KBM-7 (cell line): ENCODE data around the gene PKIB.
A peak's percentile ranks its signal among the peaks of the same experiment; 100 is the strongest.
"Not testable (repeated sequence)": the region's sequence is repeated elsewhere in the genome, so short reads cannot be mapped to it uniquely, and the experiment has no call there.

ENCODE experiments used
- DNase-seq: peaks from one replicate; pipeline ENCODE4 v3.0.0-alpha.2; 2015
- in situ Hi-C: fragments of 300-500 bp; cut with MboI; formaldehyde crosslinking; loops from 2 replicates; pipeline ENCODE4 v1.14.3; 2020; ENCODE audit warnings: low sequenced_read_pairs, low pct_unique_long_range_greater_than_20kb, mixed read lengths

The PKIB gene, protein sequence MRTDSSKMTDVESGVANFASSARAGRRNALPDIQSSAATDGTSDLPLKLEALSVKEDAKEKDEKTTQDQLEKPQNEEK

DNA sequence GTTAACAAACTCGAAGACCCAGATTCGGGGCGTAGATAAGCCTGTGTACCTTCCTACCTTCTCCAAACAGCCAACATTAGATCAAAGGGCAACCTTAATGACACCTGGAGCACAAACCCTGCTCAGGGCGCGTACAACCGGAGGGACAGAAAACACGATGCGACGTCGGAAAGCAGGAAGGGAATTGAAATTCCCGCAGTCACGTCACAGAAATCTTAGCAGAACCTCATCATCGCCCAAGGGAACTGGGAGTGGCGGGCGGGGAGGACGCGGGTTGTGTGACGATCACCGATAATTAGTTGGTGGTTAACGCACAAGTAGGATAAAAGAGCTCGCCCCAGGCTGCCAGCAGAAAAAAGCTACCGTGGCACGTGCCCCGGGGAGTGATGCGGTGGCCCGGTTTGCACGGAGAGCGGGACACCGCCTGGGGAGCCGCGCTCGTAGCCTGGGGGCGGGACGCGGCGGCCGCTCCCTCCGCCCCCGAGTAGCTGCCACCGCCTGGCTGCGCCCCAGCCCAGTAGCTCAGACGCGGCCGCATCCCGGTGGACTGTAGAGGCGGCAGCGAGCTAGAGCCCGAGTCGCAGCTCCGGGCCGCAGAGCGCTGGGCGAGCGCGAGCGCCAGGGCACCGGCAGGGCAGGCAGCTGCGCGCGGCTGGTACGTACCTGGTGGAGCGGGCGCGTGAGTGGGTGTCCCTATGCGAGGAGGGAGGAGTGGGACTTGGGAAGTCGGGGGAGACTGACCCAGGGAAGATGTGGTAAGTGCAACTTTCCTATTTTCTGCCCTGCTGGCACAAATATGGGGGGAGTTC is at the start of gene PKIB:
Gene PKIB (plus strand): TSS at position 525 of the 809 bp plus-strand sequence. CDS start 107,390 bp downstream, outside the sequence.
- peak; percentile 83 for DNase-seq
- in situ Hi-C loops, result no loop called here

DNA sequence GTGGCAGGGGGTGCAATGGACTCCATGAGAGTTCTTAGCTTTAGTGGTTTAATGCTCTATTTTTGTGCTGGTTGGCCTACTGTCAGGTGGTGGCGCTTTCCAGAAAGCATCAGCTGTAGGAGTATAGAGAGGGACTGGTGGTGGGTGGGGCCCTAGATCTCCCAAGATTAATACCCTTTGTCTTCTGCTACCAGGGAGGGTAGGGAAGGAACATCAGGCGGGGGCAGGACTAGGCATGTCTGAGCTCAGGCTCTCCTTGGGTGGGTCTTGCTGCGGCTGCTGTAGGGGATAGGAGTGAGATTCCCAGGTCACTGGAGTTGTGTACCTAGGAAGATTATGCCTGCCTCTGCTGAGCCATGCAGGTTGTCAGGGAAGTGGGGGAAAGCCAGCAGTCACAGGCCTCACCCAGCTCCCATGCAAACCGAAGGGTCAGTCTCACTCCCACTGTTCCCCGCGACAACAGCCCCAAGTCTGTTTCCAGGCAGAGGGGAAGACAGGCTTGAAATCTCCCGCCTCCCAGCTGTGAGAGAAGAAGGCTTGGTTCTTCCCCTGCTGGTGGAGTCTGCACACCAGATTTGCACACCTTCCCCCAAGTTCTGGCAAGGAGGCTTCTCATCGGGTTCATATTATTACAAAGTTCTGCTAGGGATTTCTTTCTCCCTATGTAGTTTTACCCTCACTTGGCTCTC is 46.7 kb upstream of the PKIB start:
- DNase-seq, result no peak
- in situ Hi-C loops, result no loop called here

DNA sequence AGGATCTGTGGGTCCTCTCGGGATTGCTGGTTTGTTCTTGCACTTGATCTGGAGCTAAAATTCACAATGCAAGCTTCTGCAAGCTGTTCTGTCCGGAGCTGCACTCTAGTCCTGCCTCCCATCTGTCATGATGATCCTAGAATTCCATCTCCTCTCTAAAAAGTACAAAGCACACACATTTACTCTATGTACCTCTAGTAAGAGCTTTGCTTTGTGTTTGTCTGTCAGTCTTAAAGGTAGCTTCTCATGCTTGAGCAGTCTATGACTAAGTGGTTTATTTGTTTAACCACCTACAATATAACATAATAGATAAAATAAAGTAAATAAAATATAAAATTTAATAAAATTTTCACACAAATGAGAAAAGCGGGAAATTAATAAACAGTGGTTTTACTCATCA is 46.0 kb upstream of the PKIB start:
- in situ Hi-C loops, result no loop called here
- no peak for DNase-seq

DNA sequence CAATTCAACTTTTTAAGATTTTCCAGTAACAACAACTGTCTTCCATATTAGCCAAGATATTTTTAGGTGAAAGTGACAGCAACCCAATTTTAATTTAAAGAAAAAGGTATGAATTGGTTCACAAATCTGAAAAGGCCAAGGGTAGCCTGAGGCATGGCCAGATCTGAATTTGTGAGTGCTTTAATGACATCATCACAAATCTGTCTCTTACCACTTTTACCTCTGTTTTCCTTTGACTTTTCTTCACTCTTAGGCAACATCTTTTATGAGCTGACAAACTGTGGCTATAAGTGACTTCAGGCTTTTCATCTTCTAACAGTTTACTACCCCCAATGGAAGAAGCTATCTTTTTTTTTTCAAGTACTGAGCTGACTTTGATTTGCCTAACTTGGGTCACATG is 44.5 kb upstream of the PKIB start:
- DNase-seq, result no peak
- in situ Hi-C loops, result no loop called here

DNA sequence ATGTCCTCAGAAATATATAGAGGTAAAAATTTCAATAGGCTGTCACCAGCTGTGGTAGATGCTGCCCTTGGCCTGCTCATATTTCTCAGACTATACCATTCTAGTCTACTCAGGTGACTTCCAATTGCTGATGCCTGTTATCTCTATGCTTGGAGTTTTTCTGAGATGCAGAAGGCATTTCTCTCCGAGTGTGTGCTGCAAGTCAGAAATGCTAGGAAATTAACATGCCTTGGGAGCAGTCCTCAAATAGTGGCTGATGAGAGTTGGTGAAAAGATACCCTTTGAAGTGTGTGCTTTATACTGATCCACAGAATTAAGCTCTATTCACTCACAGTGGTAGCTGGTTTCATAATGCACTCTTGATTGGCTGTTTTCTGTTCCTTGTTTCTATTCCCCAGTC is 43.2 kb upstream of the PKIB start:
- in situ Hi-C loops, result no loop called here
- no peak for DNase-seq

DNA sequence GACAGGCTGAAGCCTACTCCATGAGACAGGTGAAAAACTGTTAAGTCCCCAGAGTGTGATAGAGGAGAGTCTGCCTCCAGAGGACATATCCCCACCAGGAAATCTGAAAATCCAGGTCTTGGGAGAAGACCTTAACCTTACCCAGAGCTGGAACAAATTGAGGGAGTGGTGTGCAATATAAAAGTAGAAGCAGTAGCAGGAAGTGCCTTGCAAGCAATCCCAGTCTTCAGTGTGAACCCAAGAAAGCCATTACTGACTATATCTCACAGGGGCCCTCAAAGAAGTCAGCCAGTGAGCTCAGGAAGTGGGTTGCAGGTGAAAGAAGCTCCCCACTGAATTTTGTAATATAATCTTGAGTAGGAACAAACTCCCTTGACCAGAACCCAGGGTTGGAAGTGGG is 41.9 kb upstream of the PKIB start:
- in situ Hi-C loops, result no loop called here
- no peak for DNase-seq

DNA sequence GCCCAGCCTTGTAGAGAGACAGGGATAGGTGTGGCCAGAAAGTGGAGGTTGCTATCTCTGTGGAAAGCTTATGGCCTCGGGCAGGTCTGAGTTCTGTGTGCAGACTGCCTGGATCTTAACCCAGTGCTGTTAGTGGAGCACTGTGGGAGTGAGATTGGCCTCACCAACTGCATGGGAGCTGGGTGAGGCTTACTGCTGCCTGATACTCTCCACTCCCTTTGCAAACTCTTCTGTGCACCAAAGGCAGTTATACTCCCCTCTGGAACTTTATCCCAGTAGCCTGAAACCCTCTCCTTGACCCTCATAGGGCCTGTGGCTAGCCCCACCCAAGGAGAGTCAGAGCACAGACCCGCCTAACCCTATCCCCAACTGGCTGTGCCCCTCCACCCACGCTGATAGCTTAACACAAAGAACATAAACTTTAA is 41.4 kb upstream of the PKIB start:
- in situ Hi-C loops, result no loop called here
- no peak for DNase-seq

DNA sequence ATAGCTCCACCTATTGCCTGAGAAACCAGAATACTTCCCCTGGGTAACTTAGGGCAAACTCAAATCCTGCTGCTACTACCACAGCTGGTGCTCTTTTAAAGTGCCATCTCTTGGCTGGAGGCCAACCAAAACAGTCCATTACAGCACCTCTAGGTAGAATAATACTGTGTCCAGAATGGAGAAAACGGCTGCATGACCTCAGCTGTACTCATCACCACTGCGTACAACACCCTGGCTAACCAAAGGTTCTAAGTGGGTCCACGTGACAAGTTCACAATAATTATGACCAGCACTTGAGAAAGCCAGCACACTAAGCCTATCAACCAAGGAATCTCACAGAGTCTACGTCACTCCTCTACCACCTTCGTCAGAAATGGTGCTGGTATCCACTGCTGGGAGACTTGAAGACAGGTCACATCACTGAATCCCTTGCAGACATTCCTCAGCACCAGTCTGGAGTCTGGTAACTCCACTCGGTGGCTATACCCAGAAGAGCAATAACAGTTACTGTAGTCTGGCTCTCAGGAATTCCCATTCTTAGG is 40.9 kb upstream of the PKIB start:
- in situ Hi-C loops, result no loop called here
- no peak for DNase-seq

DNA sequence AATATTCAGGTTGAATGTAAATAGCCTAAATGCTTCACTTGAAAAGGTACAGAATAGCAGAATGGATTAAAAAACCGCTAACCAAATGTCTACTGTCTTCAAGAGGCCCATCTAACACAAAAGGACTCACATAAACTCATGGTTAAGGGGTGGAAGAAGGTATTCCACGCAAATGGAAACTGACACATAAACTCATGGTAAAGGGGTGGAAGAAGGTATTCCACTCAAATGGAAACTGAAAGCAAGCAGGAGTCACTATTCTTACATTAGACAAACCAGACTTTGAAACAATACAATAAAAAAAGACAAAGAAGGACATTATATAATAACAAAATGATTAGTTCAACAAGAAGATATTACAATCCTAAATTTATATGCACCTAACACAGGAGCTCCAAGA is 38.3 kb upstream of the PKIB start:
- in situ Hi-C loops, result no loop called here
- no peak for DNase-seq

DNA sequence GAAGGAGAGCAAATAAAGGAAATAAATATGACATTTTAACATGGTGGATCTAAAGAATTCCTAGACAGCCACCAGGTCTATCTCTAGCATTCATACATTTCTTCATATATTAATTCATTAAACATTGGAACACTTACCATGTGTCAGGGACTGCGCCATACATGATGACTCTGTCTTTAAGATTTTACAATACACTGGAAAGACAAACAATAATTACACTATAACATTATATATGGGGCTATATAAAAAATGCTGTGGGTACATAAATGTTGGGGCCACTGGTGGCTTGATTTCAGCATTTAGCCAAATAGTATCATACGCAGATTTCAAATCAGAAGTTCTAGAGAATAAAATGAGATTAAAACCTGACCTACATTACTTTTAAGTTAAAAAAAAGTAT is 33.3 kb upstream of the PKIB start:
- DNase-seq, result no peak
- in situ Hi-C loops, result no loop called here

DNA sequence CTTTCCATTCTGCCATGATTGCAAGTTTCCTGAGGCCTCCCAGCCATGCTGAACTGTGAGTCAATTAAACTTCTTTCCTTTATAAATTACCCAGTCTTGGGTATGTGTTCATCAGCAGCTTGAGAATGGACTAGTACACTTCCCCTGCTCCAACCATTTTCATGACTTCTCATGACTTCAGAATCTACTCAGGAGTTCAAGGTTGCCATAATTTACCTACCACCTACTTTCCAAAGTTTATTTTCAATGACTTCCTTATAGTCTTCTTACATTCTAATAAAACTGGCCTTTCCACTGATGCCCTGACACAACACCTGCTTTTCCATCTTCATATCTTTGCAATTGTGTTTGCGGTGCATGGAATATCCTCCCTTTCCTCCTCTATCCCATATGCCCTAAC is 31.2 kb upstream of the PKIB start:
- no peak for DNase-seq
- in situ Hi-C loops, result no loop called here

DNA sequence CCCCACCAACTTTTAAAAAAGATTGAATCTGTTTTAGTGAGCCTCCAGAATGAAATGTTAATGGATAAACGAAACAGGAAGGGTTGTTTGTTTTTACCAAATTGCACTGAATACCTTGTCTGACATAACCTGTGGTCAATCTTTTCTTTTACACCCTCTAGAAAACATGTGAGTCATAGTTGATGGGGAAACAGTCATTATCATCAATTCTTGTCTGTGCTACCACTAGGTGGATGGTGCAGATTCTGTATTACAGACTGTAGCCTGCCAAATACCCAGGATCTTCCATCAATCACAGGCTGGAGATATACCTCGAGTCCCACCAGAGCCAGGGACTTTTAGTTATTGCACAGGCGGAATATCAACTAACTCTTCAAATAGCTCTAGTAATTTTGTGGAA is 29.5 kb upstream of the PKIB start:
- DNase-seq, result no peak
- in situ Hi-C loops, result no loop called here

DNA sequence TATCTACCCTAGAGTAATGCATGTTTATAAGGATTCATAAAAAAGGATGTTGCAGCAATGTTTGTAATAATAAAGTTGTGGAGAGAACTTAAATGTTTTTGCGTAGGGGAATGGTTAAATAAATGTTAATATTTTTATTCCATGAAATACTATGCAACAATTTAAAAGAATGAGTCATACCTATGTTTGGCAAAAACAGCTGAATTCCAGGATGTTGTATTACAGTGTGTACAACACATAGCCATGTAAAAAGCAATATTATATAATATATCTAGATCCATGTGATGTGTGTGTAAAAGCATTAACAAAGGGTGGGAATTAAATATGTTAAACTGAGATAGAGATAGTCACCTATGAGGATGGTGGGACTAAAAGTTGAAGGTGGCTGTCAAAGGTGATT is 21.1 kb upstream of the PKIB start:
- in situ Hi-C loops, result no loop called here
- DNase-seq, result no peak

DNA sequence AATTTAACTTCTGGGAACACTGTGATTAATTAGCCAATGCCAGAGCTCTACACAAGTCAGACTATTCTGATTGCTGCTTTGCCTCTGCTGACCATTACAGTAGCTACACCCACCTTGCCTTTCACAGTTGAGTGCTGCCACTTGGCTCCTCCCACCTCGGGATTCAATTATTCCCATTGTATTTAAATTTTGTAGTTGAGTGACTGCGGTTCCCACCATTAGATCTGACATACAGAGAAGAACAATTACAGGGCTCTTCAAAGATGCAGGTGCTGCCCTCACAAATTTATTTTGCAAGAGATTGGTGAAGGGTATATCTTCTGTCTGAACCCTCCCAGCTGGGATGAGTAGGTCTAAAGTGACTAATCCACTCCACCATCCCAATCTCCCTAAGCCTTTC is 11.9 kb upstream of the PKIB start:
- DNase-seq, in situ Hi-C loops: not testable (repeated sequence)

DNA sequence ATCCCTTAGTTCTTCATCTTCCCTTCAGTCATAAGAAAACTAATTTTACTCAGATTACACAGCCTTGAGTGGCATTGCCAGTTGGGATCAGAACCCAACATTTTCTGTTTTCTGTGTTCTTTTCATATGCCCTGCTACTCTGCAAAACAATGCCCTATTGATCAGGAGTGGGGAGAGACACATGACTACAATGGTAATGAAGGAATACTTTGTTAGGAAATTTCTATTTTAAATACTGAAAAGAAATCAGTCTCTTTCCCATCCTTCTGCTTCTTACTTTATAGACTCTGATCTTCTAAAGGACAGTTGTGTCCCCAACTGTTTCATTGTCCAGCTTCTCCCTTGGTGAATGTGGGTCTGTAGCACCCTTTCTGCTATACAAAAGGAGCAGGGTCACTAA is 5.5 kb upstream of the PKIB start:
- DNase-seq, result no peak
- in situ Hi-C loops, result no loop called here

DNA sequence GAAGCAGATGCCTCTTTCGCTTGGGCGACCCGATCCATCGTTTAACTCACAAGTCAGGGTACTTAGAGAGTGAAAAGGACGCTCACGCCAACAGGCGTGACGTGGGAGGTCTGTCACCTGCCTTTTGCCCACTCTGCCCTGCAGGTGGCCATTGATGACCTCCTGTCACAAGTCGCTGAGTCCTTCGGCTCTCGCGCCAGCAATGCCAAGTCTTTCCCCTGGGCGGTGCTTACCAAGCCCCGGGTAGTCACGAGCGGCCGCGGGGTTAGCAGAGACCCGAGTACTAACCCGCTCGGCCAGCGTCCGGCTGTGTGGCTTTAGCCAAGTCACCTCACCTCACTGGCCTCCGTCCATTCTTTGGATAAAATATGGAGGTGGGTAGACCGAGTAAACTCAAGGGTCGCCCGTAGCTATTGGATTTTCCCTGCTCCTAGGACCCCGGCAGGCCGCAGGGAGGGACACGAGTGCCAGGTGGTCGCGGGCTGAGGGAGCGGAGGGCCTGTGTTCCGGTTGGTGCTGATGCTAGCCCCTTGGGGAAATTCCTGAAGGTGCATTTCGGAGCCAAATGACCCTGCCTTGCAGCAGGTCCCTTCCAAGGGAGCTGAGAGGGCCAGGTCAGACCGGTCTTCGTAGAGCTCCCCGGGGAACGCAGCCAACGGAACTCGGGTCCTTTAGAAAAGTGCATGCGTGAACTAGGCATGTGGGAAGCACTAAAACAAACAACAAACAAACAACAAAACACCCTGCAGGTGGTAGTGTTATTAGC is 668 bp downstream of the PKIB start:
- peak; percentile 77 for DNase-seq
- in situ Hi-C loops, result no loop called here

DNA sequence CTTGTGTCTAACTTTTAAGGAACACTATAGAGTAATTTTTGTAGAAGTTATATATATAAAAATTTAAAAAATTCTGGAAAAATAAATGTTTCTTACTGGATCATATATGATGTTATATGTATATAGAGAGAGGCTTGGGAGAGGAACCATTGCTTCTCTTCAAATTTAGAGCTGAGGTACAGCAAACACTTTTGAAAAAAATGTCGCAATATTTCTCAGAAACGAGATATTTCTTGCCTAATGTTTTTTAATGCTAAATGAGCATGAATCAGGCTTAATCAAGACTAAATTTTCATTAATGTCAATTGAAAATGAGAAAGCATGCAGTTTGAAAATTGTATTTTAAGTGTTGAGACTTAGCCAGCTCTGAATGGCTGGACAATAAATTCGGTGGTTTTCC is 2.6 kb downstream of the PKIB start:
- in situ Hi-C loops, result no loop called here
- no peak for DNase-seq

DNA sequence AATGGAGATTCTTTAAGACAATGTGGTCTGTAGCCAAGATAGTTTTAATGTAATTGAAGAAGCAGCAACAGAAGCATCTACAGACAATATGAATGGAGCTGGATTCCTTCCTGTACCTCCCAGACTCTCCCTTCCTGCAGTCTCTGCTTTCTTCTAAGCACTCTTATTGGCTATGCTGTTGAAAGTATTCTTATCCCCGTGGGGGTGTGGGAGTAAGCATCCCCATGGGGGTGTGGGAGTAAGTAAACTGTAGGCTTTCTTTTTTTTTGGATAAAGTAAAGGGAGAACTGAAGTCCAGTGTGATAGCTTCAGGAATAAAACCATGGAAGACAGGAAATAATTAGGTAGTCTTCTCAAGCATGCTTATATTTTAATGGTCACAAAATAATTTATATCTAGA is 4.1 kb downstream of the PKIB start:
- no peak for DNase-seq
- in situ Hi-C loops, result no loop called here

DNA sequence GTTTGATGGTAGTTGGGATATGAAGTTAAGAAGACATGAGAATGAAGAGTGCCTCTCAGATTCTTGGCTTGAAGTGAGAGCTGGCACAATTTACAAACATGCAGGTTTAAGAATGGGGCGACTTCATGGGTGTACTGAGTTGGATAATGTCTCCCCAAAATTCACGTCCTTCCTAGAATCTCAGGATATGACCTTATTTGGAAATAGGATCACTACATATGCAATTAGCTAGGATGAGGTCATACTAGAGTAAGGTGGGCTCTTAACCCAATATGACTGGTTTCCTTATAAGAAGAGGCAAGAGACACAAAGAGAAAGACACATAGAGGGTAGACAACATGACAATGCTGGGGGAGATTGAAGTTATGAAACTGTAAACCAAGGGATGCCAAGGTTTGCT is 5.2 kb downstream of the PKIB start:
- in situ Hi-C loops, result no loop called here

DNA sequence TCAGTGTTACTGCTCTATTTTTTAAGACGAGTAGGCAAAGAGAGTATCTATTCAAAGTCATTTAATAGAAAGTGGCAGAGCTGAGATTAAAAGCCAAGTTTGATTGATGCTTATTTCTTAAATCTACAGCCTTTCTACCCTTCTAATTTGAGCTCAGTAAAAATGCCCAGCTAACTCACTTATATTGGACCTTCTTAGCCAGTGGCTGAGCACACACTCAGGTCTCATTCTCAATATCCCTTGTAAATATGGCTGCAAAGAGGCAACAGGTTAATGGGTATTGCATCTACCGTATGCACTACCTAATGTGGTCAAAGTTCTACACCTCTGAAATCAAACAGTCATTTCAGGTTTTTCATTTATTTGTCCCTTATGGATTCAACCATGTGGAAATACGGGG is 6.7 kb downstream of the PKIB start:
- in situ Hi-C loops, result no loop called here
- no peak for DNase-seq

More for the DNA sequence above, 5.2 kb downstream of the PKIB start:
- no peak for DNase-seq
